Measurements from ENCODE around the gene ENPP7.

Gene ENPP7

GRCh38 chr17:79791735-79792161 is 61.0 kb downstream of the ENPP7 start:
- DNase-seq (ENCODE audit: low spot score) = no peak
